ENCODE measurements around the gene E2F8.

- TF ChIP-seq CTCF (IDR thresholded peaks at IDR 0.05) (no peak), POLR2A (IDR thresholded peaks at IDR 0.05) (no peak)
Observed at GRCh38 chr11:19234231-19234817, 6.4 kb downstream of the E2F8 start.

Measured in testis (tissue), 2 donors.